NCI-H1105 treated with DMSO at 0.1 percent for 48 hours (cell line): ENCODE measurements around the gene PIK3C3.
"Not testable (repeated sequence)": the region's sequence is repeated elsewhere in the genome, so short reads cannot be mapped to it uniquely, and the experiment has no call there.

Experiments used
- DNase-seq: peaks from one replicate; lab custom pipeline; 2025; lab: John Stamatoyannopoulos, UW

Gene PIK3C3

GRCh38 chr18:42024131-42024530, 69.1 kb downstream of the PIK3C3 start:
- DNase-seq = no peak

- DNase-seq = no peak
Observed at GRCh38 chr18:42025491-42025890, 70.5 kb downstream of the PIK3C3 start.

- DNase-seq = no peak
Observed at GRCh38 chr18:42025974-42026625, 71.1 kb downstream of the PIK3C3 start.

GRCh38 chr18:42028247-42028832, 73.3 kb downstream of the PIK3C3 start:
- peak; percentile 15 for DNase-seq

- DNase-seq = no peak
Observed at GRCh38 chr18:42029092-42029491, 74.1 kb downstream of the PIK3C3 start.

- peak; percentile 44 for DNase-seq
Observed at GRCh38 chr18:42030586-42031182, 75.7 kb downstream of the PIK3C3 start.

- DNase-seq = no peak
Observed at GRCh38 chr18:42032447-42032846, 77.4 kb downstream of the PIK3C3 start.

- DNase-seq = no peak
Observed at GRCh38 chr18:42033137-42033810, 78.2 kb downstream of the PIK3C3 start.

- no peak for DNase-seq
Observed at GRCh38 chr18:42038936-42039335, 83.9 kb downstream of the PIK3C3 start.

GRCh38 chr18:42039396-42039795, 84.4 kb downstream of the PIK3C3 start:
- no peak for DNase-seq

- DNase-seq = no peak
Observed at GRCh38 chr18:42041793-42042192, 86.8 kb downstream of the PIK3C3 start.

- no peak for DNase-seq
Observed at GRCh38 chr18:42045346-42045745, 90.3 kb downstream of the PIK3C3 start.

GRCh38 chr18:42047721-42048120, 92.7 kb downstream of the PIK3C3 start:
- DNase-seq = no peak

- DNase-seq = no peak
Observed at GRCh38 chr18:42048158-42048557, 93.1 kb downstream of the PIK3C3 start.

- not testable (repeated sequence) for DNase-seq
Observed at GRCh38 chr18:42049536-42049935, 94.5 kb downstream of the PIK3C3 start.

- no peak for DNase-seq
Observed at GRCh38 chr18:42051411-42051810, 96.4 kb downstream of the PIK3C3 start.

GRCh38 chr18:42052122-42052708, 97.2 kb downstream of the PIK3C3 start:
- DNase-seq = peak; percentile 13

GRCh38 chr18:42053188-42053781, 98.3 kb downstream of the PIK3C3 start:
- peak; percentile 73 for DNase-seq

GRCh38 chr18:42064109-42064508, 109.1 kb downstream of the PIK3C3 start:
- DNase-seq = no peak

- no peak for DNase-seq
Observed at GRCh38 chr18:42067518-42067917, 112.5 kb downstream of the PIK3C3 start.

- no peak for DNase-seq
Observed at GRCh38 chr18:42068030-42068429, 113.0 kb downstream of the PIK3C3 start.

GRCh38 chr18:42069036-42069435, 114.0 kb downstream of the PIK3C3 start:
- DNase-seq = no peak
